Activated naive CD8-positive, alpha-beta T cell (primary cell): ENCODE measurements around the gene TNFRSF8.
"Not testable (repeated sequence)": the region's sequence is repeated elsewhere in the genome, so short reads cannot be mapped to it uniquely, and the experiment has no call there.

ENCODE experiments used
- H3K27ac Mint-ChIP-seq: one replicate; pipeline ENCODE4 v1.8.0; 2021; ENCODE audit warnings: mixed read lengths
- H3K27me3 Mint-ChIP-seq: one replicate; pipeline ENCODE4 v1.8.0; 2021; ENCODE audit warnings: mixed read lengths
- H3K36me3 Mint-ChIP-seq: one replicate; pipeline ENCODE4 v1.8.0; 2021; ENCODE audit warnings: mixed read lengths
- H3K4me1 Mint-ChIP-seq: one replicate; pipeline ENCODE4 v1.8.0; 2021; ENCODE audit warnings: low read depth, mixed read lengths
- H3K4me3 Mint-ChIP-seq: one replicate; pipeline ENCODE4 v1.8.0; 2021; ENCODE audit warnings: mild to moderate bottlenecking, mixed read lengths
- H3K9me3 Mint-ChIP-seq: one replicate; pipeline ENCODE4 v1.8.0; 2021; ENCODE audit warnings: low read depth, mixed read lengths

TNFRSF8 gene

GRCh38 chr1:12082988-12083387, 19.9 kb downstream of the TNFRSF8 start:
- Mint-ChIP-seq H3K27ac (no peak overlapping the region), H3K27me3 (no peaks in the 10 kb centered on the region), H3K36me3 (peaks cover 7% of the 10 kb centered on the region), H3K4me3 (no peak overlapping the region), H3K4me1 (peaks cover 20% of the 10 kb centered on the region), H3K9me3 (peaks cover 12% of the 10 kb centered on the region)

DNA sequence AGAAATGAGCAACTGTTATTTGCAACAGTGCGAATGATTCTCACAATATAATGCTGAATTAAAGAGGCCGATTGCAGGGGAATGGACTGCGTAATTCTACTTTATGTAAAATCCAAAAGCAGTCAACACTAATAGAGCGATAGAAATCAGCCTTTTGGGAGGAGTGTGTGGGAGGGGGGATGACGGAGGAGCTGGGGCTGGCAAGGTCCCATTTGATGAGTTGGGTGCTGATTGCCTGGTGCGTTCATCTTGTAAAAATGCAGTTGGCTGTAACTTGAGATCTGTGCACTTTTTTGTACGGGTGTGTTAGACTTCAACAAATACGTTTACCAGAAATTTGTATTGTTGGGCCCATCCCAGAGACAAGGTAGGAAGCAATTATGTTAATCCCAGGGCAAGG, 20.7 kb downstream of the TNFRSF8 start:
- H3K27ac Mint-ChIP-seq = no peak overlapping the region
- H3K4me3 Mint-ChIP-seq = no peak overlapping the region
- H3K4me1 Mint-ChIP-seq = peaks cover 27% of the 10 kb centered on the region
- no peaks in the 10 kb centered on the region for H3K27me3 Mint-ChIP-seq
- H3K36me3 Mint-ChIP-seq = peaks cover 7% of the 10 kb centered on the region
- H3K9me3 Mint-ChIP-seq = peaks cover 12% of the 10 kb centered on the region

- Mint-ChIP-seq H3K9me3 (peaks cover 12% of the 10 kb centered on the region), H3K36me3 (peaks cover 7% of the 10 kb centered on the region), H3K4me1 (peaks cover 41% of the 10 kb centered on the region), H3K27ac (no peak overlapping the region), H3K27me3 (no peaks in the 10 kb centered on the region), H3K4me3 (no peak overlapping the region)
Measured at GRCh38 chr1:12085643-12086260, 22.6 kb downstream of the TNFRSF8 start.

DNA sequence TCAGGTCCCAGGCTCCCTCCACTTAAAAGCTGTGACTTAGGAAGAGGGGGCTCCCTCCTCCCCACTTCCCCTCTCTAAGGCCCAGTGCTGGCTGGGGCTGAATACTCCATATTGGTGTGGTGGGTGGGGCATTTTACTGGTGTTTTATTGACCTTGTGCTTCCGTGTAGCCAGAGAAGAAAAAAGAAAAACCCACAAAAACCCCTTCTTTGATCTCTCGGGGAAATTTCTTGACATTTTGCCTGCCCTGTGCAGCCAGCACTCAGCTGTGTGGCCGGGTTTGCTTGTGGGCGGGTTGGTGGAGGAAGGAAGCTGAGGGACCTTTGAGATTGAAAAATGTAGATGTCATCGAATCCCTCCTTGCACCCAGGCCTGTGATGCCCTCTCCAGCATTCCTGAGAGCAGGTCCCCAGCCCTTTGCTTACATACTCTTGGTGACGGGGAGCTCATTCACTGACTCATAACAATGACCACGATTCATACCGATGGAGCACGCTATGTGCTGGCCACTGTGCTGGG, 24.8 kb downstream of the TNFRSF8 start:
- Mint-ChIP-seq H3K36me3 (peaks cover 4% of the 10 kb centered on the region), H3K27ac (peak overlapping the region; percentile 76), H3K4me3 (peak overlapping the region; percentile 61), H3K27me3 (no peaks in the 10 kb centered on the region), H3K4me1 (peaks cover 36% of the 10 kb centered on the region), H3K9me3 (peaks cover 8% of the 10 kb centered on the region)

DNA sequence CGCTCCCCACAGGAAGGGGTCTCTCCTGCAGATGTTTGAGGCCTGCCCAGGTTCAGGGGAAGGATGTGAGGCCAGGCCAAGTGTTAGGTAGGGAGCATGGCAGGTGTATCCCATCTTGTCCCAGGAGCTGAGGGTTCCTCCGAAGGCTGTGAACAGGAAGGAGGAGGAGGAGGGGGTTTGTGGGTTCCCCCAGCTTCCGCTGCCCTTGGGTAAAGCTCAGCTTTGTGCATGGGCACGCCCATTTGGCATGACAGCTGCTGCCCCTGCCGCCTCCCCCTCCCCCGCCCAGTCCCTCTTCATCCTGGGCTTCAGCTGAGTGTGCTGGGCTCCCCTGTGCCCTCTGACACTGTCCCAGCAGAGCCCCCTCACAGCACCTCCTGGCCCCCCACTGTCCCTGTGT, 25.5 kb downstream of the TNFRSF8 start:
- H3K4me3 Mint-ChIP-seq = peak overlapping the region; percentile 73
- peak overlapping the region; percentile 76 for H3K27ac Mint-ChIP-seq
- H3K4me1 Mint-ChIP-seq = peaks cover 36% of the 10 kb centered on the region
- no peaks in the 10 kb centered on the region for H3K27me3 Mint-ChIP-seq
- peaks cover 5% of the 10 kb centered on the region for H3K9me3 Mint-ChIP-seq
- H3K36me3 Mint-ChIP-seq = peaks cover 4% of the 10 kb centered on the region

- Mint-ChIP-seq H3K27me3 (no peaks in the 10 kb centered on the region), H3K36me3 (peaks cover 3% of the 10 kb centered on the region), H3K27ac (no peak overlapping the region), H3K4me1 (peaks cover 36% of the 10 kb centered on the region), H3K4me3 (no peak overlapping the region), H3K9me3 (no peaks in the 10 kb centered on the region)
Measured at GRCh38 chr1:12090326-12090725, 27.2 kb downstream of the TNFRSF8 start.

DNA sequence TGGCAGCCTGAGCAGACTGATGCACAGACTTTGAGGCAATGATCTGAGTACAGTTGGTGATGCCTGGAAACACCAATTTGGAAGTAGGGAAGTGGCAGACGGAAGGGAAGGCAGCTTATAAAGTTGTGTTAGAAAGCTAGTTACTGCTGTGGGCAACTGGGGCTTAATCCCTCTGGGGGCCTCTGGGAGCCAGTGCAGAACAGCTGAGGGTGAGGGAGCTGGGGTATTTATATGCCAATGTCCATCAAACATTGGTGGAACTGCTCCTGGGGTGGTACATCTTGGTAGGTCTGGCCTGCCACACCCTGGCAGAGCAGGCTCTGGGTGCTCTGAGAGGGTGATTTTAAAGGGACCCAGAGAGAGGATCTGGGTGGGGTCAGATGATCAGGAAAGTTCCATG, 28.1 kb downstream of the TNFRSF8 start:
- H3K4me1 Mint-ChIP-seq = peaks cover 36% of the 10 kb centered on the region
- no peaks in the 10 kb centered on the region for H3K27me3 Mint-ChIP-seq
- no peak overlapping the region for H3K4me3 Mint-ChIP-seq
- H3K27ac Mint-ChIP-seq = no peak overlapping the region
- H3K36me3 Mint-ChIP-seq = peaks cover 4% of the 10 kb centered on the region
- no peaks in the 10 kb centered on the region for H3K9me3 Mint-ChIP-seq

- H3K27me3 Mint-ChIP-seq = no peaks in the 10 kb centered on the region
- H3K4me1 Mint-ChIP-seq = peaks cover 13% of the 10 kb centered on the region
- H3K36me3 Mint-ChIP-seq = peaks cover 7% of the 10 kb centered on the region
- no peaks in the 10 kb centered on the region for H3K9me3 Mint-ChIP-seq
- H3K27ac Mint-ChIP-seq = no peak overlapping the region
- H3K4me3 Mint-ChIP-seq = no peak overlapping the region
Measured at GRCh38 chr1:12094180-12094579, 31.1 kb downstream of the TNFRSF8 start.

DNA sequence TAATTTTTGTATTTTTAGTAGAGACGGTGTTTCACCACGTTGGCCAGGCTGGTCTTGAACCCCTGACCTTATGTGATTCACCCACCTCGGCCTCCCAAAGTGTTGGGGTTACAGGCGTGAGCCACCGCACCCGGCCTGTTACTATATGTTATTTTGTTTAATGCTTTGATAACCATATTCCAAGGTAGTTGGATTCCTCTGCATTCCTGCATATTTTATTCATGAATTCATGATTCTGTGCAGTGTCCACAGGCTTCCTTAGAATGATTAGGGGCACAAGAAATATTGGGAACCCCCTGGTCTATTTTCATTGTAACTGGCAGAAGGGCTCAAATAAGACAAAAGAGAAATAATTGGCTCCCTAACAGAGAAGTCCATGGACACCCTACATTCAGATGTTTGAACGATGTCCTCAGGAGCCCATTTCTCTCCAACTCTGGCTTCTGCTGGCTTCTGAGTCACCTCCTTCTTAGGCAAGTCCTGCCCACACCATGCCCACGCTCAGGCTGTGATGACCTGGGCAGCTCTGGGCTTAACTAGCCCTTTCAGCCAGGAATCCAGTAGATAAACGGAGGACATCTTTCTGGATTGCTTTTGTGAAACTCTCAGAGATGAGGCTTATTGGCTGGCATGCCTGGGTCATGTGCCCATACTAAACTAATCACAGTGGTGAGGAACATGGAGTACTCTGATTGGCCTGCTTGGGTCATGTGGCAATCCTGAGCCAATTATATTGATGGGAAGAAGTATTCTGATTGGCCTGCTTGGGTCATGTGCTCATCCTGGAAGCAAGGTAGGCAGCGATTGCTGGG, 32.6 kb downstream of the TNFRSF8 start:
- Mint-ChIP-seq H3K4me3 (no peak overlapping the region), H3K27ac (no peak overlapping the region), H3K9me3 (no peaks in the 10 kb centered on the region), H3K4me1 (peaks cover 4% of the 10 kb centered on the region), H3K27me3 (no peaks in the 10 kb centered on the region), H3K36me3 (peaks cover 7% of the 10 kb centered on the region)

DNA sequence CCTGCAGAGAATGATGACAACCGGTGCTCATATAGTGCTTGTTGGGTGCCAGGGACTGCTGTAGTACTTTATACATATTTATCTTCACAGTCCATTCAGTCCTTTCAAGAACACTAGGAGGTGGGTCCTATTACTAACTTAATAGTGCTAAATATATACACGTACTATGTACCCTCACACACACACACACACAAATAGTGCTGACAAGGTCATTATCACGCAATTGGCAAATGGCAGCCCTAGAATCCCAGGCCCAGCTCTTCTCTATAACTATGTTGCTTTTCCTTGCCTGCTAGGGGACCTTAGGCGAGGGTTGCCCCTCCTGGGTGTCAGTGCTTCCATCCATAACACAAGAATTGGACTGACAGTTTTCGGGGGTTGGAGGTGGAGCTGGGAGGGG, 33.5 kb downstream of the TNFRSF8 start:
- H3K27me3 Mint-ChIP-seq = no peaks in the 10 kb centered on the region
- H3K36me3 Mint-ChIP-seq = peaks cover 7% of the 10 kb centered on the region
- H3K9me3 Mint-ChIP-seq = no peaks in the 10 kb centered on the region
- no peaks in the 10 kb centered on the region for H3K4me1 Mint-ChIP-seq
- H3K27ac Mint-ChIP-seq = no peak overlapping the region
- H3K4me3 Mint-ChIP-seq = no peak overlapping the region

DNA sequence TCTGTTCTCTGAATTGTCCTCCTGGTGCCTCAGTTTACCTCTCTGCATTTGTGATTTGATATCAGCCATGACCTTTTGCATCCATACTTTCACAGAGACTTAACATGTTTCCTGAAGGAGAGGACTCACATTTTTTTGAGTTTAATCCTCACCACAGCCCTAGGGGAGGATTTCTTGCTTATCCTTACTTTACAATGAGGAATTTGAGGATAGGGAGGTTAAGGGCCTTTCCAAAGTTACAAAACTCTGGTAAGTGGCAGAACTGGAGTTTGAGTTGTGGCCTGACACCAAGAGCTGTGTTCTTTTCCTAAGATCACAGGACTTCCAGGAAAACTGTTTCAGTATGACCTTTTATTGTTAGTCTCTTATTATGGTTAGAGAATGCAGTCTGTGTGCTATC, 34.2 kb downstream of the TNFRSF8 start:
- Mint-ChIP-seq H3K27me3 (no peaks in the 10 kb centered on the region), H3K4me1 (no peaks in the 10 kb centered on the region), H3K27ac (no peak overlapping the region), H3K36me3 (peaks cover 7% of the 10 kb centered on the region), H3K4me3 (no peak overlapping the region), H3K9me3 (no peaks in the 10 kb centered on the region)

- Mint-ChIP-seq H3K9me3 (no peaks in the 10 kb centered on the region), H3K27ac (no peak overlapping the region)
Measured at GRCh38 chr1:12098786-12099185, 35.7 kb downstream of the TNFRSF8 start.

GRCh38 chr1:12099610-12100009, 36.5 kb downstream of the TNFRSF8 start:
- Mint-ChIP-seq H3K9me3 (no peaks in the 10 kb centered on the region), H3K27ac (no peak overlapping the region), H3K4me3 (no peak overlapping the region), H3K27me3 (no peaks in the 10 kb centered on the region), H3K4me1 (peaks cover 2% of the 10 kb centered on the region), H3K36me3 (peaks cover 7% of the 10 kb centered on the region)

More at GRCh38 chr1:12098786-12099185, 35.7 kb downstream of the TNFRSF8 start:
- Mint-ChIP-seq H3K4me3 (no peak overlapping the region), H3K4me1 (peaks cover 2% of the 10 kb centered on the region), H3K36me3 (peaks cover 7% of the 10 kb centered on the region), H3K27me3 (no peaks in the 10 kb centered on the region)

- peaks cover 7% of the 10 kb centered on the region for H3K36me3 Mint-ChIP-seq
- no peaks in the 10 kb centered on the region for H3K27me3 Mint-ChIP-seq
- peaks cover 2% of the 10 kb centered on the region for H3K4me1 Mint-ChIP-seq
- no peak overlapping the region for H3K27ac Mint-ChIP-seq
- no peaks in the 10 kb centered on the region for H3K9me3 Mint-ChIP-seq
- H3K4me3 Mint-ChIP-seq = no peak overlapping the region
Measured at GRCh38 chr1:12100071-12100470, 37.0 kb downstream of the TNFRSF8 start.

DNA sequence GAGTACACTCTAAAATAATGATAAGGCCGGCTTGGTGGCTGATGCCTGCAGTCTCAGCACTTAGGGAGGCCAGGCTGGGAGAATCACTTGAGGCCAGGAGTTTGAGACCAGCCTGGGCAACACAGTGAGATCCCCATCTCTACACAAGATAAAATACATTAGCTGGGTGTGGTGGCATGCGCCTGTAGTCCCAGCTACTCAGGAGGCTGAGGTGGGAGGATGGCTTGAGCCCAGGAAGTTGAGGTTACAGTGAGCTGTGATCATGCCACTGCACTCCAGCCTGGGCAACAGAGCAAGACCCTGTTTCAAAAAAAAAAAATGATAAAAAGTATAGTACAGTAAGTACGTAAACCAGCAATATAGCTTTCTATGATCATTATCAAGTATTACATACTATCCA, 38.0 kb downstream of the TNFRSF8 start:
- H3K9me3 Mint-ChIP-seq, H3K4me1 Mint-ChIP-seq, H3K4me3 Mint-ChIP-seq, H3K27ac Mint-ChIP-seq, H3K27me3 Mint-ChIP-seq, H3K36me3 Mint-ChIP-seq: not testable (repeated sequence)
